Measurements from ENCODE around the gene RNF207. TPM values are rescaled to one million over a fixed set of nuclear protein-coding genes. Genes with fewer than 3 reads are reported as not detected.

RNF207 gene
- polyA plus RNA-seq, 1 of the 3 experiments (the other 2 are of a cell fraction), result 25.4 TPM

DNA sequence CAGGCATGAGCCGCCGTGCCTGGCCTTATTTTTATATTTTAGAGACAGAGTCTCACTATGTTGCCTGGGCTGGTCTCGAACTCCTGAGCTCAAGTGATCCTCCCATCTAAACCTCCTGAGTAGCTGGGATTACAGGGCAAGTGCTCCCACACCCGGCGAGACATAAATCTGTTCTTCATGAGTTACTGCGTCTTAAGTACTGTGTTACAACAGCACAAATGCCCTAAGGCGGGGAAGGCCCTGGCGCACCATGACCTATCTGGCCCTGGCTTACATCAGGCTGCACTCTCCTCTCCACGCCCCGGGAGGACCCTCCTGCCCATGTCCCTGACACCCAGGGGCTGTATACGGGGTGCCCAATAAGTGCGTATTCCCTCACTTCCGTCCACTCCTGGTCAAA lies 50.7 kb downstream of the RNF207 start:
- Histone ChIP-seq H3K27me3 (ENCODE audit: insufficient read depth) (no peaks in the 10 kb centered on the region), H3K36me3 (replicated peaks in 1 of 2; ENCODE audit: control insufficient read depth in 1 of 2, insufficient read depth in 2 of 2, low read length in 1 of 2) (no peaks in the 10 kb centered on the region), H2AFZ (ENCODE audit: low read depth) (no peak overlapping the region), H3K4me1 (ENCODE audit: control insufficient read depth in 1 of 2, insufficient read depth in 2 of 2, low read depth in 1 of 2, low read length in 1 of 2) (peaks cover 0 to 9% of the 10 kb centered on the region in 2 experiments; a peak in 1 of 4 replicates), H3K4me2 (no peak overlapping the region), H3K9me3 (no peaks in the 10 kb centered on the region), H3K79me2 (ENCODE audit: insufficient read depth) (no peaks in the 10 kb centered on the region), H4K20me1 (ENCODE audit: insufficient read depth) (no peaks in the 10 kb centered on the region), H3F3A (replicated peaks; ENCODE audit: insufficient read depth) (no peaks in the 10 kb centered on the region), H3K27ac (ENCODE audit: low read depth in 2 of 2, low read length in 1 of 2) (no peak overlapping the region), H3K9ac (no peak overlapping the region), H3K9me2 (no peaks in the 10 kb centered on the region), H3K4me3 (ENCODE audit: low read depth in 2 of 2, low read length in 1 of 2) (no peak overlapping the region)
- WGBS (ENCODE audit: low lambda C conversion rate), result 92% methylated on average over 11 of the region's 13 CpGs
- ChIA-PET CTCF (interaction anchor here (0.7 to 5.8 kb wide), 5 partner anchors 10 to 217 kb away, joined by 3 to 68 read pairs (median 4); no protein-coding TSS in a partner anchor), POLR2A (no interaction called here)
- DNase-seq, result no peak
- TF ChIP-seq TCF12 (IDR thresholded peaks at IDR 0.05) (no peak), NRF1 (IDR thresholded peaks at IDR 0.05; ENCODE audit: low read depth, low read length) (no peak), RCOR1 (IDR thresholded peaks at IDR 0.05; ENCODE audit: low read length) (no peak), MEF2A (IDR thresholded peaks at IDR 0.05; ENCODE audit: borderline replicate concordance, low read depth) (no peak), REST (IDR thresholded peaks at IDR 0.05; ENCODE audit: low read depth, low read length) (no peak), RXRA (IDR thresholded peaks at IDR 0.05; ENCODE audit: borderline replicate concordance, low read depth) (no peak), NFIC (IDR thresholded peaks at IDR 0.05; ENCODE audit: borderline replicate concordance) (no peak), USF1 (IDR thresholded peaks at IDR 0.05; ENCODE audit: borderline replicate concordance, low read depth) (no peak), CTCF (IDR thresholded peaks at IDR 0.05) (no peak), TEAD4 (IDR thresholded peaks at IDR 0.05; ENCODE audit: borderline replicate concordance, insufficient read depth) (no peak)

- H3K27ac ChIP-seq (ENCODE audit: low read depth in 2 of 2, low read length in 1 of 2), result no peak overlapping the region
- H3K9me3 ChIP-seq, result no peaks in the 10 kb centered on the region
- no peaks in the 10 kb centered on the region for H3K9me2 ChIP-seq
- H3K4me2 ChIP-seq, result no peak overlapping the region
- POLR2A ChIA-PET, result no interaction called here
- peaks cover 0 to 18% of the 10 kb centered on the region in 2 experiments; a peak in 1 of 4 replicates for H3K4me1 ChIP-seq (ENCODE audit: control insufficient read depth in 1 of 2, insufficient read depth in 2 of 2, low read depth in 1 of 2, low read length in 1 of 2)
- no peak overlapping the region for H2AFZ ChIP-seq (ENCODE audit: low read depth)
- TF ChIP-seq RXRA (IDR thresholded peaks at IDR 0.05; ENCODE audit: borderline replicate concordance, low read depth), result no peak
- no peak for TF ChIP-seq EZH2phosphoT487 (IDR thresholded peaks at IDR 0.05; ENCODE audit: borderline replicate concordance, low read depth)
- no peak for TF ChIP-seq FOXM1 (IDR thresholded peaks at IDR 0.05; ENCODE audit: low read depth)
- no peak for TF ChIP-seq CHD2 (IDR thresholded peaks at IDR 0.05; ENCODE audit: low read length, partially characterized antibody)
- no peaks in the 10 kb centered on the region for H3K27me3 ChIP-seq (ENCODE audit: insufficient read depth)
- 93% methylated on average over 4 of the region's 8 CpGs for WGBS (ENCODE audit: low lambda C conversion rate)
- no peaks in the 10 kb centered on the region for H3F3A ChIP-seq (replicated peaks; ENCODE audit: insufficient read depth)
- no peaks in the 10 kb centered on the region for H3K36me3 ChIP-seq (replicated peaks in 1 of 2; ENCODE audit: control insufficient read depth in 1 of 2, insufficient read depth in 2 of 2, low read length in 1 of 2)
- H3K9ac ChIP-seq, result no peak overlapping the region
- no peaks in the 10 kb centered on the region for H4K20me1 ChIP-seq (ENCODE audit: insufficient read depth)
- H3K79me2 ChIP-seq (ENCODE audit: insufficient read depth), result no peaks in the 10 kb centered on the region
- no peak overlapping the region for H3K4me3 ChIP-seq (ENCODE audit: low read depth in 2 of 2, low read length in 1 of 2)
- no peak for DNase-seq
- CTCF ChIA-PET, result interaction anchor here (0.8 to 5.8 kb wide), 5 partner anchors 11 to 179 kb away, joined by 3 to 68 read pairs (median 4); no protein-coding TSS in a partner anchor
Measured at GRCh38 chr1:6257541-6258069, 51.7 kb downstream of the RNF207 start.

Measured in SK-N-SH (cell line).